KG1 (cell line): ENCODE results near the gene CLCN2.
"Not testable (repeated sequence)": the region's sequence is repeated elsewhere in the genome, so short reads cannot be mapped to it uniquely, and the experiment has no call there.

Experiments used
- DNase-seq: peaks from one replicate; lab custom pipeline; 2025; lab: John Stamatoyannopoulos, UW

Gene CLCN2

DNA sequence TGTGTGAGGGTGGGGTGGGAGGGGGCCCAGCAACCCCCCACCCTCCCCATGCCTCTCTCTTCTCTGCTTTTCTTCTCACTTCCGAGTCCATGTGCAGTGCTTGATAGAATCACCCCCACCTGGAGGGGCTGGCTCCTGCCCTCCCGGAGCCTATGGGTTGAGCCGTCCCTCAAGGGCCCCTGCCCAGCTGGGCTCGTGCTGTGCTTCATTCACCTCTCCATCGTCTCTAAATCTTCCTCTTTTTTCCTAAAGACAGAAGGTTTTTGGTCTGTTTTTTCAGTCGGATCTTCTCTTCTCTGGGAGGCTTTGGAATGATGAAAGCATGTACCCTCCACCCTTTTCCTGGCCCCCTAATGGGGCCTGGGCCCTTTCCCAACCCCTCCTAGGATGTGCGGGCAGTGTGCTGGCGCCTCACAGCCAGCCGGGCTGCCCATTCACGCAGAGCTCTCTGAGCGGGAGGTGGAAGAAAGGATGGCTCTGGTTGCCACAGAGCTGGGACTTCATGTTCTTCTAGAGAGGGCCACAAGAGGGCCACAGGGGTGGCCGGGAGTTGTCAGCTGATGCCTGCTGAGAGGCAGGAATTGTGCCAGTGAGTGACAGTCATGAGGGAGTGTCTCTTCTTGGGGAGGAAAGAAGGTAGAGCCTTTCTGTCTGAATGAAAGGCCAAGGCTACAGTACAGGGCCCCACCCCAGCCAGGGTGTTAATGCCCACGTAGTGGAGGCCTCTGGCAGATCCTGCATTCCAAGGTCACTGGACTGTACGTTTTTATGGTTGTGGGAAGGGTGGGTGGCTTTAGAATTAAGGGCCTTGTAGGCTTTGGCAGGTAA is 15.9 kb downstream of the CLCN2 start:
- DNase-seq = no peak

DNA sequence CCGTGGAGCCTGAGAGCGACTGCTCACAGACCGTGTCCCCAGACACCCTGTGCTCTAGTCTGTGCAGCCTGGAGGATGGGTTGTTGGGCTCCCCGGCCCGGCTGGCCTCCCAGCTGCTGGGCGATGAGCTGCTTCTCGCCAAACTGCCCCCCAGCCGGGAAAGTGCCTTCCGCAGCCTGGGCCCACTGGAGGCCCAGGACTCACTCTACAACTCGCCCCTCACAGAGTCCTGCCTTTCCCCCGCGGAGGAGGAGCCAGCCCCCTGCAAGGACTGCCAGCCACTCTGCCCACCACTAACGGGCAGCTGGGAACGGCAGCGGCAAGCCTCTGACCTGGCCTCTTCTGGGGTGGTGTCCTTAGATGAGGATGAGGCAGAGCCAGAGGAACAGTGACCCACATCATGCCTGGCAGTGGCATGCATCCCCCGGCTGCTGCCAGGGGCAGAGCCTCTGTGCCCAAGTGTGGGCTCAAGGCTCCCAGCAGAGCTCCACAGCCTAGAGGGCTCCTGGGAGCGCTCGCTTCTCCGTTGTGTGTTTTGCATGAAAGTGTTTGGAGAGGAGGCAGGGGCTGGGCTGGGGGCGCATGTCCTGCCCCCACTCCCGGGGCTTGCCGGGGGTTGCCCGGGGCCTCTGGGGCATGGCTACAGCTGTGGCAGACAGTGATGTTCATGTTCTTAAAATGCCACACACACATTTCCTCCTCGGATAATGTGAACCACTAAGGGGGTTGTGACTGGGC is 16.7 kb downstream of the CLCN2 start:
- DNase-seq = no peak

DNA sequence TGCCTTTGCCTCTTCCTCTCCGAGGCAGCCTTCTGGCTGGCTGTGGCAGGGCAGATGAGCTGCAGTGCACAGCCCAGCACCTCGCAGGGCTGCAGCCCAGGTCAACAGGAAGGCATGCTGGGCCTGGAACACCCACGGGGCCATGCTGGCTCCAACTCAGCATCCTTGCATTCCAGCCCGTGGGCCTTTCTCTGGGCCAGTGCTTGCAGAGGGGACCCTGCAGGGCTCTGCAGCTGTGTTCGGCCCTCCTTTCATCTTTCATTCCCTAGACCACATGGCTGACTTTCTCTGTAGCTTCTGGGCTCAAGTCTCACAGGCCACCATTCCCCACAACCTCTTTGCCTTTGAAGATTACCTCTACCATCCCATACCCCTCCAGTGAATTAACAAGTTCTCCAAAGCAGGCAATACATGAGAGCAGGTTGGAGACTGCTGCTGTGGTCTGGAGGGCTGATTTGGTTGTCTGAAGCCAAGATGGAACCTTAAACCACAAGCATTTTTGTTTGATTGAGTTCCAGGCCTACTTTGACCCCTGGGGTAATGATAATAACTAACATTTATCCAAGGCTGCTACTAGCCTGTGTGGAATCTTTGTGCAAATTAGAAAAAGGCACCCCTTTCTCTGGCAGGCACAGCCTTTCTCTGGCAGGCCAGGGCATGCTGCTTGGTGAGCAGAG is 18.1 kb downstream of the CLCN2 start:
- no peak for DNase-seq

DNA sequence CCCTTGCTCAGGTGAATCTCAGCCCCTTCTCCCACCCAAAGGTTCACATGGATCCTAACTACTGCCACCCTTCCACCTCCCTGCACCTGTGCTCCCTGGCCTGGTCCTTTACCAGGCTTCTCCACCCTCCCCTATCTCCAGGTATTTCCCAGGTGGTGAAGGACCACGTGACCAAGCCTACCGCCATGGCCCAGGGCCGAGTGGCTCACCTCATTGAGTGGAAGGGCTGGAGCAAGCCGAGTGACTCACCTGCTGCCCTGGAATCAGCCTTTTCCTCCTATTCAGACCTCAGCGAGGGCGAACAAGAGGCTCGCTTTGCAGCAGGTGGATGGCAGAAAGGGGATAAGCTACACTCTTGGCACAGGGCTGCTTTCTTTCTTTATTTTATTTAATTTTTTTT is 19.5 kb downstream of the CLCN2 start:
- no peak for DNase-seq

DNA sequence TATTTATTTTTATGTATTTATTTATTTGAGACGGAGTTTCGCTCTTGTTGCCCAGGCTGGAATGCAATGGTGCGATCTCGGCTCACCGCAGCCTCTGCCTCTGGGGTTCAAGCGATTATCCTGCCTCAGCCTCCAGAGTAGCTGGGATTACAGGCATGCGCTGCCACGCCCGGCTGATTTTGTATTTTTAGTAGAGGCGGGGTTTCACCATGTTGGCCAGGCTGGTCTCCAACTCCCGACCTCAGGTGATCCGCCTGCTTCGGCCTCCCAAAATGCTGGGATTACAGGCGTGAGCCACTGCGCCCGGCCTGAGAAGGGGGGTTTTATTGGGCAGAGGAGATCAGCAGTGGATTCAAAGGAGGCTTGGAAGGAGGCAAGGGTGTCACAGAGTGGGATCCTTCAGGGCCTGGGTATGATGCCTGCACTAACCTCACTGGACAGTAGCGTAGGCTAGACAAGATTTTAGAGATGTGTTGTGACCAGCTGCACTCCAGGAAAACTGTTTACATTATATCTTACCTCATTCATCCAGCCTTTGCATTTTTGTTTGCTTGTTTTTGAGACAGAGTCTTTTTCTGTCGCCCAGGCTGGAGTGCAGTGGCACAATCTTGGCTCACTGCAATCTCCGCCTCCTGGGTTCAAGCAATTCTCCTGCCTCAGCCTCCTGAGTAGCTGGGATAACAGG is 21.8 kb downstream of the CLCN2 start:
- not testable (repeated sequence) for DNase-seq

DNA sequence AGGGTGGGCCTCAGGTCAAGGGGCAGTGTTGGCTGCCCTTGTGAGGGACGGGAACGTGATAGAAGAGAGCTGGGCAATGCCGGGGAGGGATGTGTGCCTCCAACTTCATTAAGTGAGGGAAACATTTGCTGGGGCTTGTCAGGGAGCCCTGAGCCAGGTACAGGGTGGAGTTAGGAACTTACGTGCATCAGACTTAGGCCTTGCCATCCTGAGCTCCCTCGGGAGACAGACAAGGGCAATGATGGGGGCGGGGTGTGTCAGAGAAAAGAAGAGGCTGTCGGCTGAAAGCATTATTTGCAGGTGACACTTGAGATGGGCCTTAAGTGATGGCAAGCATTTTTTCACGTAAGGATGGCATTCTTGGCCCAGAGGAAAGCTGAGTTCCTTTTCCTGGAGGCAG is 22.4 kb downstream of the CLCN2 start:
- DNase-seq = no peak

DNA sequence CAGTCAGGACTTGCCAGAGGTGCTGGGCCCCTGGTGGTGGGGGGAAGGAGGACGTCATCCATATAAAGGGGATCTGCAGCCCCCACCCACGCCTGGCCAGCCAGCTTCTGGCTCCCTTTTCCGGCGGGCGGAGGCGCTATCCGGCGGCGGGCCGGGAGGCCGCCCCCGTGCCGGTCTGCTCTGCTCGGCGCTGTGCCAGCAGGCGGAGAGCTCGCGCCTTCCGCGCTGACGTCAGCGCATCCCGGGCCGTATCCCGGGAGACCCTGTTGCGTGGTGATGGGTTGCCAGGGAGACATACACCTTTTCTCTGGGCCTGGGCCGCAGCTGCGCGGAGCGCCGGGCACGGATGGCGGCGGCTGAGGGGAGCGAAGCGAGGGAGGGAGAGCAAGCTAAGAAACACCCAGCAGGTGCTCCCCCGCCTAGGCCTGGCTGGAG is 22.9 kb downstream of the CLCN2 start:
- no peak for DNase-seq

DNA sequence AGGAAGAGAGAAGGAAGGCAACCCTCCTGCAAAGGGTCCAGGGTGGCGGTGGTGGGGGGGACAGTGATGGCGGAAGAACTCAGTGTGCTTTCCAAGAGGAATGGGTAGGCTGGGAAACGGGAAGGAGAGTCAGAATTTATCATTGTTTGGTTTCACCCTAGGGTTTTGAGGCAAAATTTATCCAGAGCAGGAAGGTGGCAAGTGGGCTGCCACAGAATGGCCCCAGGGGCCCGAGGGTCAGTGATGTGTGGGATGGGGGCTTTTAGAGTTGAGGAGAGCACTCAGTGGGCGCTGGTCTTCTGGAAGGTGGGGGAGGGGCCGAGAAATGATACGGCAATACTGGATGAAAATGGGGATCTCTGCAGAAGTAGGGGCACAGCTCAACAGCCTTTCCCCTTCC is 23.4 kb downstream of the CLCN2 start:
- DNase-seq = no peak

DNA sequence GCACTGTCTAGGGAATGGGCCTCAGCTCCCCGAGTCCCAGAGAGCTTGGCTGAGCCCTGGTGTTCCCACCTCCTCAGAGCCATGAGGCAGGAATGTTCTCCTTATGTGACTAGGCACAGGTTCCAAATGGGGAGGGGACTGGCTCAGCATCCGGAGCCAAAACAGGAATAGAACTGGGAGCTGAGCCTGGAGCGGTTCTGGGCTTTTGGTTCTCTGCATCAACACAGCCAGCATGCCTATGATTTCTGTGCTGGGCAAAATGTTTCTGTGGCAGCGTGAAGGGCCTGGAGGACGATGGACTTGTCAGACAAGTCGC is 24.0 kb downstream of the CLCN2 start, which contains the start of gene FAM131A:
FAM131A (plus strand) TSS at position 202 of the 316 bp plus-strand sequence; CDS start at position 233, 31 bp downstream.
- DNase-seq = no peak

DNA sequence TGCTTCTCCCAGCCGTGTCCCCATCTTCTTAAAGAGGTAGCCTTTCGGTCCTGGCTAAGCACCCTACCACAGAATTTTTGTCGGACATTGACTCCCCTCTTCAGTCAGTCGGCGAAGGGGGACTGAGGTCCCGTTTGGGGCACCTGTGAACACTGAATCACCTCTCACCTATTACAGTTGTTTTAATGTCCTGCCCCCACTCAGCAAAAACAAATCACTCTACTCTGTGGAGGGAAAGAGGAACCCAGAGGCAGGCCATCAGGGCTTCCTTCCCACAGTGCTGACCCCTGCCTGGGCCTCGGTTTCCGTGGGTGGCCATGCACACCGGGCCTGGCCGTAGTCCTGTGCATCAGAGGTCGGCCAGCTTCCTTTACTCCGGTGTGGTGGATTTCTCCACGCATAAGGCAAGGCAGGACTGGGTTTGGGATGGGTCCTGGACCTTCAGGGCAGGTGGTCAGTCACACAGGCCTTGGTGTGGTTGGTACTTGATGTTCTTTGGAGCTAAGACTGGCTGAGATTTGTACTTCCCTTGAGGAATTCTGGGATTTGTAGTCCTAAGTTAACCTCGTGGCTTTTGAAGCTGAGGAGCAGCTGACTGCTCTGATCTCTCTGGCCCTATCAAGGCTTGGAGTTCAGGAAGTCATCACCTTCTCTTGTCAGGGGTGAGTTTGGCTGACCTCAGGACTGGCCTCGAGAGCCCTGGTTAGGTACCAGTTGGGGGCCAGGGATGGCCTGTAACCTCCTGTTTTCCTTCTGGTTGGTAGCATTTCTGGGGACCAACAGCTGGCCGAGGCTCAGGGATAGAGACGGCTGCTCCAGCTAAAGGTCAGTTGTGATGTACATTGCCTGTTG is 24.6 kb downstream of the CLCN2 start:
- no peak for DNase-seq

DNA sequence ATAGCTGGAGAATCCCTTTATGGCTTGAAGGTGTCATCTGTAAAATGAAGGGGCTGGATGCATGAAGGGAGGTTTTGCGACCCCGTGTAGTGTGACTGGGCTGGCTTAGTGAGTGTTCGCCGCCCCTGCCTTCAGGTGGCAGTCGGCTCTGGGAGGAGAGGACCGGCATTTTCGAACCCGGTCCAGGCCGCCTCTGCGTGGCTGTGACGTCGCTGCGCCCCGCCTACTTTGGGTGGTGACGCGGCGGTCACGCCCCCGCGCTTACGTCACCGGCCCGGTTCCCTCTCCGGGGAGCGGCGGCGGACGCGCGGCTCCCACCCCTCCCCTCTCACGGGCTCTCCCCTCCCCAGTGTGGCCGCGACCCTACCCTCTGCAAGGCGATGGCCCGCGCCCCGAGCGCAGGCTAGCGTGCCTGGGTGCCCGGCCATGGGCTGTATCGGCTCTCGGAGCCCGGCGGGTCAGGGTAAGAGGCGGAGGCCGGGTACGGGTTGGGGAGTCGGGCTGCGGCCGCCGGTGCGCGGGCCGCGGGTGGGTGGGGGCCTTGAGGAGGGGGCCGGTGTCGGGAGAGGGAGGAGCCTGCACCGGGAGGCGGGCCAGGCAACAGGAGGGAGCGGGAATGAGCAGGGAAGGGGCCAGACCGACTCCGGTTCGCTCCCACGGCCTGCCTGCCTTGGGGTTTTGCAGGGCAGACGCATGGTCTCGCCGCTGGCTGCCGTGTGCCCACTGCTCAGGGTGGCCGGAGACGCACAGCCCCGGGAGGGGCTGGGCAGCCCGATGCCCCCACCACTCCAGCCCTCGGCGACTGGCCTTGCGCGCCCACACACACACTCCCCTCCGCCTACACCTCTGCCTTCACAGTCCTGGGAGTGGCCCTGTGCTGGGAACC is 25.5 kb downstream of the CLCN2 start:
- DNase-seq = no peak

DNA sequence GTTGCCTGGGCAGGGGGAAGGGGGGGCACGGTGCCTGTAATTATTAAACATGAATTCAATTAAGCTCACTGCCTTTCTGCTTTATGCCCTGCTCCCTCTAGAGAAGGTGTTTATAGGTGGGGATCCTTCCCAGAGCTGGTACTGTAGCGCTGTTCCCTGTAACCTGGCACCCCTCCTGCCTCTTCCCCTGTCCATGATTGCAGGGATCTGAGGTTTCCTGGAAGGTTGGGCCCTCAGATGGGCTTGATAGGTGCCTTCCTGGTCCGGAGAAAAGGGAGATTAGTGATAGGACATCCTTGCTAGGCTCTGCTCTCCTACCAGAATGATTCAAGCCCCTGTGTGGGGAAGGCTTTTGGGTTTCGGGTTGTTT is 26.1 kb downstream of the CLCN2 start:
- no peak for DNase-seq

DNA sequence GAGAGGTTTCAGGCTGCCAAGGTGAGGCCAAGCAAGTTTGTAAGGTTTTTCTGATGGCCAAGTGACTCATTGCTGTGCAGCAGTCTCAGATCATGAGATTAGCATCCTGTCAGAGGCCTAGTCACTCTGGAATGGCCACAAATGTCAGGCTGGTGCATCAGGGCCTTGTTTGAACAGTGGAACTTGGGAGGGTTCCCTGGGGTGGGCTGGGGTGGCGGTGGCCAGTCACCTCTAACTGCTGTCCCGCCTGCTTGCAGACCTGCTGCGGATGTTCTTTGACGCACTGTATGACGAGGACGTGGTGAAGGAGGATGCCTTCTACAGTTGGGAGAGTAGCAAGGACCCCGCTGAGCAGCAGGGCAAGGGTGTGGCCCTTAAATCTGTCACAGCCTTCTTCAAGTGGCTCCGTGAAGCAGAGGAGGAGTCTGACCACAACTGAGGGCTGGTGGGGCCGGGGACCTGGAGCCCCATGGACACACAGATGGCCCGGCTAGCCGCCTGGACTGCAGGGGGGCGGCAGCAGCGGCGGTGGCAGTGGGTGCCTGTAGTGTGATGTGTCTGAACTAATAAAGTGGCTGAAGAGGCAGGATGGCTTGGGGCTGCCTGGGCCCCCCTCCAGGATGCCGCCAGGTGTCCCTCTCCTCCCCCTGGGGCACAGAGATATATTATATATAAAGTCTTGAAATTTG is 26.8 kb downstream of the CLCN2 start:
- no peak for DNase-seq

DNA sequence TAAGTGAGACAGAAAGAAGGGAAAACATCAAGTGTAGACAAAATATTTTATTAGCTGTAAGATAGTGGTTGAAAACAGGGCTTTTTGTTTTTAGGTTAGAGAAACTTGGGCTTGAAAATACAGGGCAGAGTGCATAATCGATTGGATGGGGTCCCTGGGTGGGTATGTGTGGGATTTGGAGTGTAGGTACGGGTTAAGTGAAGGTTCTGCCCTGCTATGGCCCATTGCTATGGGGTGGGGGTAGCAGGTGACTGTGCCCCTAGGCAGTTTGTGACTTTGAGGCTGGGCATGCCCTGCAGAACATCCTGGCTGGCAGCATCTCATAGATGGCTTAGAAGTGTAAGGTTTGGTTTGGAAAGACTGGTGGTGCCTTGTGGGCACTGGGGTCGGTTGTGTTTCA is 27.7 kb downstream of the CLCN2 start:
- no peak for DNase-seq

DNA sequence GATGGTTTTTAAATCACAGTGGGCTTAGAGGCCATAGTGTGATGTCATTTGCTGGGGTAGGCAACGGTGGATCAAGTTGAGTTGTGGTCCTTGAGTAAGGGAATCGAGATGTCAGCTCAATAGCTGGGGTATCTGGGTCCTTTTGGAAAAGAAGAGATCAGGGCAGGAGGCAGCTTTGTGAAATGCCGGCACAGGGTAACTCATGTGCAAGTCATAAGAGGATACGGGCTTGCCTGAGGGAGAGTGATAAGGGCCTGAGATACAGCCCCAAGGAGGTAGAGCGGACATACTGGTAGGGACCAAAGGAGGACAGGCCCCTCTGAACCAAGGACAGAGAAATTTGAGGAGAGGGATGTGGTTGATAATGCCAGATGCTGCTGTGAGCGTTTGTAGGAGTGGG is 28.2 kb downstream of the CLCN2 start:
- DNase-seq = no peak

DNA sequence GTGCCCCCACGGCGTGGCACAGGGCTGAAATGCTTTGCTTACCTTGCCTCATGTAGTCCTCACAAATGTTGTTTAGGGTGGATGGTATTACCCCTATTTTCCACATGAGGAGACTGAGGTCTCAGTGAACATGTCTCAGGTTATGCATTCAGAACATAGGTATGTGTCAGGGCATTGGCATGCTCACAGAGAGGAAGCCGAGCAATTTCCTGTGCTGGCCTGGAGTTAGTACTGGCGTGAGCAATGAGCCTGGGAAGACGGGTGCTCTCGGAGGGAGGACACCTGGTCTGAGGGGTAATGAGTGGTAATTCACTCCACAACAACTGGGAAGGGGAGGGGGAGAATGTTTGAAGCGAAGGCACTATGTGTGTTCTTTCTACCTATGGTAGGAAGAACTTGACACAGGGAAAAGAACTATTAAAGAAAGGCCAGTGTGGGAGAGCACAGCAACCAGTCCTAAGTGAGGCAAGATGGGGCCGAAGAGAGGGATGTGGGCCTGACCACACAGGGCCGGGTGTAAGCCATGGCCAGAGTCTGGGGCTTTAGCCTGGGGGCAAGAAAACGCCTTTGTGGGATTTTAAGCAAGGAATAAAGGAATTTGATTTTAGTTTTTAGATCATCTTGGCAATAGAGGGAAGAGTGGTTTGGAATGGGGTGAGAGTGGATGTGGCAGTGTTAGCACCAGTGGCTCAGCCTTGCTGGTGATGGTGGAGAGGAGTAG is 28.9 kb downstream of the CLCN2 start:
- no peak for DNase-seq

DNA sequence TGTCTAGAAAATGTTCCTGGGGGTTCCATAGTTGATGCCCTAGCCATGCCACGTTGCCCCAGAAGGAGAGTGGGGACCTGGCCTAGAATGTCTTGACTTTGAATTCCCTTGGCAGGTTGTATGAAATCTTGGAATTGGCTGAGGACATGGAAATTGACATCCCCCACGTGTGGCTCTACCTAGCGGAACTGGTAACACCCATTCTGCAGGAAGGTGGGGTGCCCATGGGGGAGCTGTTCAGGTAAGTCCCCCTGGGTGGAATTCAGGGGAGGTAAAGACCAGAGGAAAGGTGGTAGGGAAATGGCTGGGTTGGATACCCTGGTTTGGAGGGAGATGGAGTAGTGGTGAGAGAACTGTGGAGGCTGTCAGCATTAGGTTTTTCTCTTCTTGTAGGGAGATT is 32.9 kb downstream of the CLCN2 start:
- DNase-seq = no peak

DNA sequence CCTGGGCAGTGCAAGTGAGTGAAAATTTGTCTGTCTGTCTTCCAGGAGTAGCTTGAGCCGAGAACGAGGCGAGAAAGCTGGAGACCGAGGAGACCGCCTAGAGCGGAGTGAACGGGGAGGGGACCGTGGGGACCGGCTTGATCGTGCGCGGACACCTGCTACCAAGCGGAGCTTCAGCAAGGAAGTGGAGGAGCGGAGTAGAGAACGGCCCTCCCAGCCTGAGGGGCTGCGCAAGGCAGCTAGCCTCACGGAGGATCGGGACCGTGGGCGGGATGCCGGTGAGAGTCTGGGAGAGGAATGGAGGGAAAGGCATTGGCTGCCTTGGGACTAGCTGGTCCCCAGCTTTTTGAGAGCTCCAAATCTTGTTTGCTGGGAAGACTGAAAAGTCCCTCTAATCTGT is 34.2 kb downstream of the CLCN2 start:
- no peak for DNase-seq

DNA sequence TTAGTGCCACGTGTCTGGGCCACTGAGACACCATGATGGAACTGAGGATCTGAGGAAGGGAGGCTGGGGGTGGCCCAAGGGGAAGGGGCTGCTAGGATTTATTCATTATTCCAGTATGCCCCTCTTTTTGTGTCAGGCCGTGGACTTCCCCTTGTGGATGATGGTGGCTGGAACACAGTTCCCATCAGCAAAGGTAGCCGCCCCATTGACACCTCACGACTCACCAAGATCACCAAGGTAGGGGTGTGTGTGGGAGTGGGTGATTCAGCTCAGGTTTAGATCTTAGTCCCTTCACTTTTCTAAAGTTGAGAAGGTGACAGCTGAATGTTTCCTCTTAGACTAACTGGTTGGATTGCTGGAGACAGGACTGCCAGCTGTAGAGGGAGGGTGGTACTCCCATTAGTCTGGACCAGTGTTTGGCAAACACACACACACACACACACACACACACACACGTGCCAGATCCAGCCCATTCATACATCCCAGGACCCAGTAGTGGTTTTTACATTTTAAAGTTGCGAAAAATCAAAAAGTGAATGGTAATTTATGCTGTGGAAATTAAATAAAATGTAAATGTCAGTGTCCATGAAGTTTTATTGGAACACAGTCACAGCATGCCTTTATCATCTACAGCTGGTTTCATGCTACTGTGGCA is 35.6 kb downstream of the CLCN2 start:
- DNase-seq = no peak
